Motor neuron (in vitro differentiated cells): ENCODE measurements around the gene POLD2. TPM values are rescaled to one million over a fixed set of nuclear protein-coding genes. Genes with fewer than 3 reads are reported as not detected.

Source experiments
- total RNA-seq, 8 experiments: library from RNA; unstranded; fragments of 300-600 nt; gene quantifications; 2 replicates each; pipeline versions ENCODE4 v1.2.3 to v1.2.4, GENCODE V29; 2022

The POLD2 gene
- total RNA-seq, 8 experiments from 2014 or later, result 53.7 to 146 (median 73.7) TPM

Other genes starting within 250 kb of the POLD2 start
- gene URGCP, start 217.0 kb downstream of the POLD2 start, total RNA-seq, result 10 to 100 TPM; 20.1 to 50.1 (median 27.2) TPM
- 10 to 100 TPM in 5 of 8 experiments, 1 to 10 TPM in 3; 8.3 to 29.7 (median 10.7) TPM for gene UBE2D4, start 197.1 kb downstream of the POLD2 start, total RNA-seq
- 1 to 10 TPM in 2 of 8 experiments, under 1 TPM in 6; 0.22 to 2.5 (median 0.44) TPM for gene SPDYE1, start 125.7 kb downstream of the POLD2 start, total RNA-seq
- 10 to 100 TPM; 37.3 to 99.0 (median 70.9) TPM for gene DBNL, start 78.8 kb downstream of the POLD2 start, total RNA-seq
- 1 to 10 TPM in 2 of 8 experiments, under 1 TPM in 2, not detected in 4; 0.38 to 2.0 (median 0.99) TPM for gene PGAM2, start 58.0 kb downstream of the POLD2 start, total RNA-seq
- 10 to 100 TPM in 4 of 8 experiments, 1 to 10 TPM in 4; 5.4 to 28.1 (median 10.2) TPM for gene POLM, start 41.0 kb downstream of the POLD2 start, total RNA-seq
- gene AEBP1, start 19.2 kb downstream of the POLD2 start, total RNA-seq, result 10 to 100 TPM in 4 of 8 experiments, 1 to 10 TPM in 4; 3.2 to 60.3 (median 16.5) TPM
- gene MYL7, start 17.8 kb upstream of the POLD2 start, total RNA-seq, result 1 to 10 TPM in 1 of 8 experiments, under 1 TPM in 2, not detected in 5; 0.46 to 1.0 (median 0.95) TPM
- 1 to 10 TPM in 6 of 8 experiments, under 1 TPM in 2; 0.31 to 5.1 (median 2.5) TPM for gene GCK, start 65.9 kb upstream of the POLD2 start, total RNA-seq
- 100 to 1,000 TPM in 3 of 8 experiments, 10 to 100 TPM in 5; 66.9 to 121 (median 96.7) TPM for gene YKT6, start 77.4 kb upstream of the POLD2 start, total RNA-seq
- gene CAMK2B, start 202.0 kb upstream of the POLD2 start, total RNA-seq, result 10 to 100 TPM in 4 of 8 experiments, 1 to 10 TPM in 4; 2.2 to 23.4 (median 9.9) TPM